ENCODE data around the gene CFAP97. TPM values are rescaled to one million over a fixed set of nuclear protein-coding genes. Genes with fewer than 3 reads are reported as not detected.

The CFAP97 gene
- total RNA-seq, 6 experiments from 2014 or later, result 35.0 to 44.0 (median 41.0) TPM

- H3K36me3 Mint-ChIP-seq (ENCODE audit: low read depth), result peaks cover 5% of the 10 kb centered on the region
- no peaks in the 10 kb centered on the region for H3K27me3 Mint-ChIP-seq (ENCODE audit: insufficient read depth)
- H3K4me3 Mint-ChIP-seq, result peak overlapping the region; percentile 38
- no peaks in the 10 kb centered on the region for H3K9me3 Mint-ChIP-seq
- DNase-seq, result peak; percentile 81
- H3K4me1 Mint-ChIP-seq (ENCODE audit: low read depth), result peaks cover 48% of the 10 kb centered on the region
- TF ChIP-seq CTCF (IDR thresholded peaks at IDR 0.05), result no peak
- H3K27ac Mint-ChIP-seq, result peak overlapping the region; percentile 77
Observed at GRCh38 chr4:185222598-185222997, 18.8 kb upstream of the CFAP97 start.

- no peak for TF ChIP-seq CTCF (IDR thresholded peaks at IDR 0.05)
- H3K36me3 Mint-ChIP-seq (ENCODE audit: low read depth), result peaks cover 5% of the 10 kb centered on the region
- no peak for DNase-seq
- no peaks in the 10 kb centered on the region for H3K27me3 Mint-ChIP-seq (ENCODE audit: insufficient read depth)
- H3K4me1 Mint-ChIP-seq (ENCODE audit: low read depth), result peaks cover 50% of the 10 kb centered on the region
- peak overlapping the region; percentile 46 for H3K4me3 Mint-ChIP-seq
- H3K27ac Mint-ChIP-seq, result peak overlapping the region; percentile 79
- H3K9me3 Mint-ChIP-seq, result no peaks in the 10 kb centered on the region
Observed at GRCh38 chr4:185221912-185222311, 18.1 kb upstream of the CFAP97 start.

- H3K36me3 Mint-ChIP-seq (ENCODE audit: low read depth), result peaks cover 5% of the 10 kb centered on the region
- peak overlapping the region; percentile 79 for H3K27ac Mint-ChIP-seq
- no peak for DNase-seq
- no peaks in the 10 kb centered on the region for H3K27me3 Mint-ChIP-seq (ENCODE audit: insufficient read depth)
- peaks cover 53% of the 10 kb centered on the region for H3K4me1 Mint-ChIP-seq (ENCODE audit: low read depth)
- peak overlapping the region; percentile 46 for H3K4me3 Mint-ChIP-seq
- TF ChIP-seq CTCF (IDR thresholded peaks at IDR 0.05), result no peak
- no peaks in the 10 kb centered on the region for H3K9me3 Mint-ChIP-seq
Observed at GRCh38 chr4:185221491-185221890, 17.7 kb upstream of the CFAP97 start.

- peak; percentile 75 for DNase-seq
- Mint-ChIP-seq H3K36me3 (ENCODE audit: low read depth) (peaks cover 5% of the 10 kb centered on the region), H3K9me3 (no peaks in the 10 kb centered on the region), H3K27ac (peak overlapping the region; percentile 81), H3K4me1 (ENCODE audit: low read depth) (peaks cover 67% of the 10 kb centered on the region), H3K27me3 (ENCODE audit: insufficient read depth) (no peaks in the 10 kb centered on the region), H3K4me3 (peak overlapping the region; percentile 60)
- no peak for TF ChIP-seq CTCF (IDR thresholded peaks at IDR 0.05)
Observed at GRCh38 chr4:185219551-185220344, 15.9 kb upstream of the CFAP97 start.

- H3K4me1 Mint-ChIP-seq (ENCODE audit: low read depth), result peaks cover 70% of the 10 kb centered on the region
- H3K27ac Mint-ChIP-seq, result no peak overlapping the region
- peaks cover 5% of the 10 kb centered on the region for H3K36me3 Mint-ChIP-seq (ENCODE audit: low read depth)
- no peak for DNase-seq
- H3K9me3 Mint-ChIP-seq, result no peaks in the 10 kb centered on the region
- no peak overlapping the region for H3K4me3 Mint-ChIP-seq
- H3K27me3 Mint-ChIP-seq (ENCODE audit: insufficient read depth), result no peaks in the 10 kb centered on the region; the same call in 1 of the 2 replicates
- no peak for TF ChIP-seq CTCF (IDR thresholded peaks at IDR 0.05)
Observed at GRCh38 chr4:185218312-185218711, 14.5 kb upstream of the CFAP97 start.

Measured in HFFc6 (cell line).